Measurements from ENCODE around the gene CPED1. TPM values are rescaled to one million over a fixed set of nuclear protein-coding genes. Genes with fewer than 3 reads are reported as not detected.

Gene CPED1
- total RNA-seq, 2 donors from 2014 or later = 5.3 to 7.3 TPM

- ATAC-seq = no peak
- TF ChIP-seq POLR2A (IDR thresholded peaks at IDR 0.05) = no peak
These were observed 114.6 kb downstream of the CPED1 start for GRCh38 chr7:121103086-121103485.

GRCh38 chr7:121103579-121103978, 115.1 kb downstream of the CPED1 start:
- intact Hi-C loops (cut with DNase I) = no loop called here
- 60 to 66% methylated on average over 2 of the region's 2 CpGs for WGBS, 2 donors
- no peak for TF ChIP-seq POLR2A (IDR thresholded peaks at IDR 0.05)
- DNase-seq (no peak), ATAC-seq (no peak)
- no peak overlapping the region for H3K27ac ChIP-seq
- H3K4me3 ChIP-seq = no peak overlapping the region
- H3K36me3 ChIP-seq (replicated peaks in 1 of 2; ENCODE audit: insufficient read depth in 1 of 2, low read depth in 2 of 2) = no peaks in the 10 kb centered on the region
- H3K4me1 ChIP-seq = no peaks in the 10 kb centered on the region
- H3K9me3 ChIP-seq = no peaks in the 10 kb centered on the region
- no peaks in the 10 kb centered on the region for H3K27me3 ChIP-seq

More at GRCh38 chr7:121103086-121103485, 114.6 kb downstream of the CPED1 start:
- H3K4me3 ChIP-seq = no peak overlapping the region
- H3K4me1 ChIP-seq = no peaks in the 10 kb centered on the region
- peak overlapping the region in 1 of 4 donors; percentile 20 for H3K27ac ChIP-seq
- intact Hi-C loops (cut with DNase I) = no loop called here
- DNase-seq = no peak
- H3K9me3 ChIP-seq = no peaks in the 10 kb centered on the region
- H3K36me3 ChIP-seq (replicated peaks in 1 of 2; ENCODE audit: insufficient read depth in 1 of 2, low read depth in 2 of 2) = no peaks in the 10 kb centered on the region
- no peaks in the 10 kb centered on the region for H3K27me3 ChIP-seq
- WGBS, 2 donors = 77 to 86% methylated on average over 2 of the region's 2 CpGs

- DNase-seq = no peak
- ATAC-seq = no peak
- H3K4me3 ChIP-seq = no peak overlapping the region
- intact Hi-C loops (cut with DNase I) = no loop called here
- no peaks in the 10 kb centered on the region for H3K27me3 ChIP-seq
- H3K9me3 ChIP-seq = no peaks in the 10 kb centered on the region
- no peak overlapping the region for H3K27ac ChIP-seq
- WGBS, 2 donors = 86 to 88% methylated on average over 5 of the region's 5 CpGs
- TF ChIP-seq POLR2A (IDR thresholded peaks at IDR 0.05) = no peak
- TF ChIP-seq, protein P1, sequence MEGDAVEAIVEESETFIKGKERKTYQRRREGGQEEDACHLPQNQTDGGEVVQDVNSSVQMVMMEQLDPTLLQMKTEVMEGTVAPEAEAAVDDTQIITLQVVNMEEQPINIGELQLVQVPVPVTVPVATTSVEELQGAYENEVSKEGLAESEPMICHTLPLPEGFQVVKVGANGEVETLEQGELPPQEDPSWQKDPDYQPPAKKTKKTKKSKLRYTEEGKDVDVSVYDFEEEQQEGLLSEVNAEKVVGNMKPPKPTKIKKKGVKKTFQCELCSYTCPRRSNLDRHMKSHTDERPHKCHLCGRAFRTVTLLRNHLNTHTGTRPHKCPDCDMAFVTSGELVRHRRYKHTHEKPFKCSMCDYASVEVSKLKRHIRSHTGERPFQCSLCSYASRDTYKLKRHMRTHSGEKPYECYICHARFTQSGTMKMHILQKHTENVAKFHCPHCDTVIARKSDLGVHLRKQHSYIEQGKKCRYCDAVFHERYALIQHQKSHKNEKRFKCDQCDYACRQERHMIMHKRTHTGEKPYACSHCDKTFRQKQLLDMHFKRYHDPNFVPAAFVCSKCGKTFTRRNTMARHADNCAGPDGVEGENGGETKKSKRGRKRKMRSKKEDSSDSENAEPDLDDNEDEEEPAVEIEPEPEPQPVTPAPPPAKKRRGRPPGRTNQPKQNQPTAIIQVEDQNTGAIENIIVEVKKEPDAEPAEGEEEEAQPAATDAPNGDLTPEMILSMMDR (IDR thresholded peaks at IDR 0.05) = no peak
- no peaks in the 10 kb centered on the region for H3K4me1 ChIP-seq
- no peaks in the 10 kb centered on the region for H3K36me3 ChIP-seq (replicated peaks in 1 of 2; ENCODE audit: insufficient read depth in 1 of 2, low read depth in 2 of 2)
These were observed 116.8 kb downstream of the CPED1 start for GRCh38 chr7:121105262-121105661.

DNA sequence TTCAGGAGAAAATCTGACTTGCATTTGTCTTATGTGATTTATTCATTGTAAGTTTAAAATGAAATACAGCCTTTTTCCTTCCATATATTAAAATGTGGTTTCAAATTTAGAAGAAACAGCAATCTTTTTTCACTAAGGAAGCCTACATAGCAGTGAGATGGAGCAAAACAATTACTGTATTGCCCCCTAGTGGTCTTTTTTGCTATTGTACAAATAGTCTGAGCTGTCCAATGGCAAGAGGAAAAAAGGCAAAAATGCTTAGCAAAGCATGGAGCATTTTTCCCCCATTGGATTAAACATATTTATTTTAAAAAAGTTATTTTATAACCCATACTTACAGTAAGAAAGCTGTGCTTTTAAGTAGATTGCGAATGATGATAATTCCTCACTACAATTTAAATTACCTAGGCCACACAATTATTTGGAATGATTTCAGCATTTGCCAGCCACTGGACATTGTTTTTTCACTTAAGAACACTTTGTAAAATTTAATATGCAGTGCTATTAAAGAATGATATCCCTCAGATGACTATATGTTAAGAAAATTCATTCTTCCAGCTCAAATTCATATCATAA, 119.5 kb downstream of the CPED1 start:
- no peaks in the 10 kb centered on the region for H3K27me3 ChIP-seq
- intact Hi-C loops (cut with DNase I) = no loop called here
- ATAC-seq = peak; percentile 83
- no peak for DNase-seq
- no peaks in the 10 kb centered on the region for H3K36me3 ChIP-seq (replicated peaks in 1 of 2; ENCODE audit: insufficient read depth in 1 of 2, low read depth in 2 of 2)
- H3K4me1 ChIP-seq = no peaks in the 10 kb centered on the region
- no peak overlapping the region for H3K4me3 ChIP-seq
- WGBS, 2 donors = 34 to 46% methylated on average over 1 of the region's 1 CpG
- TF ChIP-seq POLR2A (IDR thresholded peaks at IDR 0.05) = no peak
- TF ChIP-seq, protein P1 (IDR thresholded peaks at IDR 0.05) = peak; percentile 32 to 85 (median 65)
- no peaks in the 10 kb centered on the region for H3K9me3 ChIP-seq
- H3K27ac ChIP-seq = no peak overlapping the region

- intact Hi-C loops (cut with DNase I) = no loop called here
- no peak overlapping the region for H3K4me3 ChIP-seq
- no peaks in the 10 kb centered on the region for H3K27me3 ChIP-seq
- H3K4me1 ChIP-seq = no peaks in the 10 kb centered on the region
- H3K9me3 ChIP-seq = no peaks in the 10 kb centered on the region
- H3K27ac ChIP-seq = no peak overlapping the region
- no peak for ATAC-seq
- TF ChIP-seq, protein P1 (IDR thresholded peaks at IDR 0.05) = no peak
- no peaks in the 10 kb centered on the region for H3K36me3 ChIP-seq (replicated peaks in 1 of 2; ENCODE audit: insufficient read depth in 1 of 2, low read depth in 2 of 2)
- no peak for DNase-seq
- 77 to 78% methylated on average over 6 of the region's 6 CpGs for WGBS, 2 donors
These were observed 120.6 kb downstream of the CPED1 start for GRCh38 chr7:121109145-121109544.

DNA sequence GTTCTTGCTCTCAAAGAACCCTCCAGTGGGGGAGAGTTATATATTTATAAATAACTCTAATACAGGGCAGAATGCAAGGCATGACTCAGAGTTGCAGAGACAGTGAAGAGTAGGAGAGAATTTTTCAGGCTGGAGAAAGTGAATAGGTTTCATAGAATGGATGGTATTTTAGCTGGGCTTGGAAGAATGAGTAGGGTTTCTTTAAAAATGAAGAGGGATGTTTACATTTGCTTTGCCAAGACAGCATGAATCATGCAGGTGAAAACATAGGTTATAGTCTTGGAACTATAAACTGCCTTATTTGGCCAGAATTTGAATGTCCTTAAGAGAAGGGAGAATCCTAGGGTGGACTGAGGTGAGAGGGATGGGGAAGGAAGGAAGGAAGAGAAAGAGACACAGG, 124.8 kb downstream of the CPED1 start:
- Histone ChIP-seq H3K4me3 (no peak overlapping the region), H3K9me3 (no peaks in the 10 kb centered on the region), H3K36me3 (replicated peaks in 1 of 2; ENCODE audit: insufficient read depth in 1 of 2, low read depth in 2 of 2) (no peaks in the 10 kb centered on the region), H3K27ac (no peak overlapping the region), H3K4me1 (no peaks in the 10 kb centered on the region), H3K27me3 (no peaks in the 10 kb centered on the region)
- TF ChIP-seq POLR2A (IDR thresholded peaks at IDR 0.05) = no peak
- TF ChIP-seq, protein P1 (IDR thresholded peaks at IDR 0.05) = no peak
- DNase-seq = no peak
- intact Hi-C loops (cut with DNase I) = loop anchor here (10.0 kb wide), 1 partner anchor 222 kb away; no protein-coding TSS in a partner anchor
- ATAC-seq = no peak

All from body of pancreas (tissue), 4 donors.